SK-N-DZ (cell line): Measurements from ENCODE around the gene POU4F3.

Experiments used
- DNase-seq: peaks from one replicate; pipeline ENCODE4 v3.0.0-alpha.2; 2015; ENCODE audit warnings: low spot score

POU4F3 gene

GRCh38 chr5:146339715-146340259 is 1.1 kb downstream of the POU4F3 start:
- no peak for DNase-seq

GRCh38 chr5:146340260-146341081 is 1.8 kb downstream of the POU4F3 start:
- no peak for DNase-seq

- DNase-seq: no peak
Measured at GRCh38 chr5:146341854-146342253, 3.2 kb downstream of the POU4F3 start.

GRCh38 chr5:146342519-146342881 is 3.9 kb downstream of the POU4F3 start:
- no peak for DNase-seq

- DNase-seq: no peak
Measured at GRCh38 chr5:146342882-146343865, 4.5 kb downstream of the POU4F3 start.

GRCh38 chr5:146344155-146345118 is 5.8 kb downstream of the POU4F3 start:
- peak; percentile 56 for DNase-seq

- DNase-seq: no peak
Measured at GRCh38 chr5:146345240-146345577, 6.6 kb downstream of the POU4F3 start.

GRCh38 chr5:146345578-146346366 is 7.1 kb downstream of the POU4F3 start:
- DNase-seq: no peak

- DNase-seq: no peak
Measured at GRCh38 chr5:146357126-146357525, 18.5 kb downstream of the POU4F3 start.

- DNase-seq: no peak
Measured at GRCh38 chr5:146359836-146360235, 21.2 kb downstream of the POU4F3 start.

- DNase-seq: no peak
Measured at GRCh38 chr5:146363161-146363874, 24.7 kb downstream of the POU4F3 start.

- DNase-seq: no peak
Measured at GRCh38 chr5:146365618-146366017, 27.0 kb downstream of the POU4F3 start.

GRCh38 chr5:146366904-146367303 is 28.3 kb downstream of the POU4F3 start:
- no peak for DNase-seq

- DNase-seq: no peak
Measured at GRCh38 chr5:146368137-146368536, 29.5 kb downstream of the POU4F3 start.

GRCh38 chr5:146369691-146370090 is 31.1 kb downstream of the POU4F3 start:
- no peak for DNase-seq

GRCh38 chr5:146376821-146377220 is 38.2 kb downstream of the POU4F3 start:
- no peak for DNase-seq

GRCh38 chr5:146378986-146379385 is 40.3 kb downstream of the POU4F3 start:
- peak; percentile 11 for DNase-seq

GRCh38 chr5:146380714-146381113 is 42.1 kb downstream of the POU4F3 start:
- no peak for DNase-seq

GRCh38 chr5:146388386-146388785 is 49.7 kb downstream of the POU4F3 start:
- DNase-seq: no peak

GRCh38 chr5:146390469-146390868 is 51.8 kb downstream of the POU4F3 start:
- DNase-seq: no peak
